Stomach (tissue), 4 donors: ENCODE data around the gene HDAC3.

Experiments used
- EP300 ChIP-seq: sonication (generic); formaldehyde crosslinking; IDR thresholded peaks from one replicate; pipeline ENCODE4 v1.6.1; 2017; ENCODE audit warnings: antibody characterized with exemption
- POLR2A ChIP-seq, 4 donors: fragments of 450-650 bp; IDR thresholded peaks; one replicate each; pipeline ENCODE4 v1.6.1; 2016; ENCODE audit warnings: antibody characterized with exemption in 4 of 4, control low read depth in 2 of 4, mild to moderate bottlenecking in 1 of 4, moderate library complexity in 1 of 4
- POLR2AphosphoS5 ChIP-seq, 3 donors: sonication (generic); formaldehyde crosslinking; IDR thresholded peaks; one replicate each; pipeline ENCODE4 v1.6.1; 2016; ENCODE audit warnings: antibody characterized with exemption in 3 of 3
- TF ChIP-seq, protein P1 (sequence below), 7 experiments: fragments of 450-650 bp in 4 of 7; fragments of 200-600 bp in 3 of 7; sonication (generic) in 3 of 7; IDR thresholded peaks; one replicate each; pipeline ENCODE4 v1.5.1; 2016 to 2019; ENCODE audit warnings: antibody characterized with exemption in 7 of 7, control low read depth in 2 of 7, mild to moderate bottlenecking in 1 of 7

DNA sequence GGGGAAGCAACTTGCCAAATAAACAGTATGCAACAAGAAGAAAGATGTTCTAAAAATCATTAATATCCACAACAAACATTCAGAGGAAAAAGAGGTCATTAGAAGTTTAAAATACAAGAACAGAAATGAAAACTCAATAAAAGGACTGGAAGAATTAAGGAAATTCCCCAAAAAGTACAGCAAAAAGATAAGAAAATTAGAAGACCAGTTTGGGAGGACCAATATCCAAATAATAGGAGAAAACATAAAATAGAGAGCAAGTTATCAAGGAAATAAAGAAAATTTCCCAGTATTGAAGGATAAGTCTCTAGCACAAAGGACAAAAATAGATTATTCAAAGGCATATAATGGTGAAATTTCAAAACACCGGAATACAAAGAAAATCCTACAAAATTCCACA is 39.8 kb downstream of the HDAC3 start:
- TF ChIP-seq, protein P1, sequence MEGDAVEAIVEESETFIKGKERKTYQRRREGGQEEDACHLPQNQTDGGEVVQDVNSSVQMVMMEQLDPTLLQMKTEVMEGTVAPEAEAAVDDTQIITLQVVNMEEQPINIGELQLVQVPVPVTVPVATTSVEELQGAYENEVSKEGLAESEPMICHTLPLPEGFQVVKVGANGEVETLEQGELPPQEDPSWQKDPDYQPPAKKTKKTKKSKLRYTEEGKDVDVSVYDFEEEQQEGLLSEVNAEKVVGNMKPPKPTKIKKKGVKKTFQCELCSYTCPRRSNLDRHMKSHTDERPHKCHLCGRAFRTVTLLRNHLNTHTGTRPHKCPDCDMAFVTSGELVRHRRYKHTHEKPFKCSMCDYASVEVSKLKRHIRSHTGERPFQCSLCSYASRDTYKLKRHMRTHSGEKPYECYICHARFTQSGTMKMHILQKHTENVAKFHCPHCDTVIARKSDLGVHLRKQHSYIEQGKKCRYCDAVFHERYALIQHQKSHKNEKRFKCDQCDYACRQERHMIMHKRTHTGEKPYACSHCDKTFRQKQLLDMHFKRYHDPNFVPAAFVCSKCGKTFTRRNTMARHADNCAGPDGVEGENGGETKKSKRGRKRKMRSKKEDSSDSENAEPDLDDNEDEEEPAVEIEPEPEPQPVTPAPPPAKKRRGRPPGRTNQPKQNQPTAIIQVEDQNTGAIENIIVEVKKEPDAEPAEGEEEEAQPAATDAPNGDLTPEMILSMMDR (IDR thresholded peaks at IDR 0.05) = no peak
- no peak for TF ChIP-seq EP300
- no peak for TF ChIP-seq POLR2AphosphoS5 (IDR thresholded peaks at IDR 0.05)
- no peak for TF ChIP-seq POLR2A (IDR thresholded peaks at IDR 0.05)
